ENCODE results near the gene NPEPPS. TPM values are rescaled to one million over a fixed set of nuclear protein-coding genes. Genes with fewer than 3 reads are reported as not detected.
"Not testable (repeated sequence)": the region's sequence is repeated elsewhere in the genome, so short reads cannot be mapped to it uniquely, and the experiment has no call there.

Gene NPEPPS
- total RNA-seq (75.8 and 104 TPM in 2 replicates), polyA plus RNA-seq (97.6 and 120 TPM in 2 replicates)

- not testable (repeated sequence) for H3K27me3 ChIP-seq; H3K36me3 ChIP-seq (replicated peaks; ENCODE audit: insufficient read depth, low read depth); H3K4me1 ChIP-seq (ENCODE audit: insufficient read depth); H3K9me2 ChIP-seq (replicated peaks; ENCODE audit: insufficient read depth); H3K9me3 ChIP-seq (ENCODE audit: low read depth)
- DNase-seq (ENCODE audit: low spot score) = peak; percentile 91
- H3K4me3 ChIP-seq = peak within 1 kb of the TSS; percentile 57
- peak within 1 kb of the TSS; percentile 94 for H2AFZ ChIP-seq
- peak within 1 kb of the TSS; percentile 92 for H3K27ac ChIP-seq
- H3K79me2 ChIP-seq = peaks cover 27% of the 10 kb centered on the region
- peaks cover 22% of the 10 kb centered on the region for H4K20me1 ChIP-seq (ENCODE audit: insufficient read depth, poor library complexity, severe bottlenecking)
- H3K4me2 ChIP-seq = peak within 1 kb of the TSS; percentile 74
- 60% methylated on average over 14 of the region's 60 CpGs for WGBS (ENCODE audit: low lambda C conversion rate, missing lambda C conversion rate)
Measured at GRCh38 chr17:47530557-47531232, at the start of gene NPEPPS. Gene NPEPPS, plus strand, starts transcription at chr17:47531108. Its CDS starts 193 bp downstream, at chr17:47531301.

GRCh38 chr17:47491841-47492212 is 39.1 kb upstream of the NPEPPS start:
- H3K36me3 ChIP-seq (replicated peaks; ENCODE audit: insufficient read depth, low read depth); H3K4me1 ChIP-seq (ENCODE audit: insufficient read depth); H3K9me2 ChIP-seq (replicated peaks; ENCODE audit: insufficient read depth); H3K79me2 ChIP-seq; DNase-seq (ENCODE audit: low spot score); H3K27me3 ChIP-seq; H4K20me1 ChIP-seq (ENCODE audit: insufficient read depth, poor library complexity, severe bottlenecking); H3K9me3 ChIP-seq (ENCODE audit: low read depth): not testable (repeated sequence)
- peak overlapping the region; percentile 34 for H3K4me3 ChIP-seq
- H3K4me2 ChIP-seq = peak overlapping the region; percentile 80
- H2AFZ ChIP-seq = peak overlapping the region; percentile 25
- peak overlapping the region; percentile 85 for H3K27ac ChIP-seq
- WGBS (ENCODE audit: low lambda C conversion rate, missing lambda C conversion rate) = 20% methylated on average over 15 of the region's 15 CpGs

- H3K4me3 ChIP-seq; H3K4me2 ChIP-seq; H4K20me1 ChIP-seq (ENCODE audit: insufficient read depth, poor library complexity, severe bottlenecking); H3K27me3 ChIP-seq; H3K9me3 ChIP-seq (ENCODE audit: low read depth); H3K27ac ChIP-seq; H3K36me3 ChIP-seq (replicated peaks; ENCODE audit: insufficient read depth, low read depth); H3K9me2 ChIP-seq (replicated peaks; ENCODE audit: insufficient read depth); H3K79me2 ChIP-seq; DNase-seq (ENCODE audit: low spot score); H2AFZ ChIP-seq: not testable (repeated sequence)
- 45% methylated on average over 1 of the region's 1 CpG for WGBS (ENCODE audit: low lambda C conversion rate, missing lambda C conversion rate)
- H3K4me1 ChIP-seq (ENCODE audit: insufficient read depth) = peaks cover 26% of the 10 kb centered on the region
Measured at GRCh38 chr17:47499074-47499473, 31.8 kb upstream of the NPEPPS start.

- H3K36me3 ChIP-seq (replicated peaks; ENCODE audit: insufficient read depth, low read depth); H4K20me1 ChIP-seq (ENCODE audit: insufficient read depth, poor library complexity, severe bottlenecking); H3K9me3 ChIP-seq (ENCODE audit: low read depth); H3K27ac ChIP-seq; DNase-seq (ENCODE audit: low spot score); H3K4me3 ChIP-seq; H3K27me3 ChIP-seq; H2AFZ ChIP-seq; H3K79me2 ChIP-seq; H3K4me2 ChIP-seq; H3K9me2 ChIP-seq (replicated peaks; ENCODE audit: insufficient read depth): not testable (repeated sequence)
- peaks cover 26% of the 10 kb centered on the region for H3K4me1 ChIP-seq (ENCODE audit: insufficient read depth)
- 86% methylated on average over 4 of the region's 4 CpGs for WGBS (ENCODE audit: low lambda C conversion rate, missing lambda C conversion rate)
Measured at GRCh38 chr17:47499494-47499893, 31.4 kb upstream of the NPEPPS start.

GRCh38 chr17:47500620-47501019 is 30.3 kb upstream of the NPEPPS start:
- DNase-seq (ENCODE audit: low spot score) = peak; percentile 29
- not testable (repeated sequence) for H3K4me2 ChIP-seq; H3K9me2 ChIP-seq (replicated peaks; ENCODE audit: insufficient read depth); H2AFZ ChIP-seq; H4K20me1 ChIP-seq (ENCODE audit: insufficient read depth, poor library complexity, severe bottlenecking); H3K27me3 ChIP-seq; H3K79me2 ChIP-seq; H3K4me3 ChIP-seq; H3K27ac ChIP-seq; H3K9me3 ChIP-seq (ENCODE audit: low read depth); H3K36me3 ChIP-seq (replicated peaks; ENCODE audit: insufficient read depth, low read depth)
- WGBS (ENCODE audit: low lambda C conversion rate, missing lambda C conversion rate) = 53% methylated on average over 4 of the region's 4 CpGs
- peak; percentile 50 for TF ChIP-seq CTCF (IDR thresholded peaks at IDR 0.05; ENCODE audit: poor library complexity)
- H3K4me1 ChIP-seq (ENCODE audit: insufficient read depth) = peaks cover 26% of the 10 kb centered on the region

- H3K4me3 ChIP-seq; H3K36me3 ChIP-seq (replicated peaks; ENCODE audit: insufficient read depth, low read depth); H3K9me2 ChIP-seq (replicated peaks; ENCODE audit: insufficient read depth); H3K27me3 ChIP-seq; H3K79me2 ChIP-seq; H4K20me1 ChIP-seq (ENCODE audit: insufficient read depth, poor library complexity, severe bottlenecking); H2AFZ ChIP-seq; H3K9me3 ChIP-seq (ENCODE audit: low read depth): not testable (repeated sequence)
- Histone ChIP-seq H3K4me2 (peak overlapping the region; percentile 65), H3K4me1 (ENCODE audit: insufficient read depth) (peaks cover 26% of the 10 kb centered on the region), H3K27ac (peak overlapping the region; percentile 91)
- DNase-seq (ENCODE audit: low spot score) = peak; percentile 48
- WGBS (ENCODE audit: low lambda C conversion rate, missing lambda C conversion rate) = 13% methylated on average over 8 of the region's 8 CpGs
Measured at GRCh38 chr17:47502122-47502731, 28.7 kb upstream of the NPEPPS start.

- peaks cover 26% of the 10 kb centered on the region for H3K4me1 ChIP-seq (ENCODE audit: insufficient read depth)
- peak overlapping the region; percentile 91 for H3K27ac ChIP-seq
- H3K79me2 ChIP-seq; H3K4me3 ChIP-seq; H3K36me3 ChIP-seq (replicated peaks; ENCODE audit: insufficient read depth, low read depth); H4K20me1 ChIP-seq (ENCODE audit: insufficient read depth, poor library complexity, severe bottlenecking); H3K27me3 ChIP-seq; H2AFZ ChIP-seq; H3K9me2 ChIP-seq (replicated peaks; ENCODE audit: insufficient read depth); H3K9me3 ChIP-seq (ENCODE audit: low read depth): not testable (repeated sequence)
- peak; percentile 14 for DNase-seq (ENCODE audit: low spot score)
- 43% methylated on average over 2 of the region's 2 CpGs for WGBS (ENCODE audit: low lambda C conversion rate, missing lambda C conversion rate)
- H3K4me2 ChIP-seq = peak overlapping the region; percentile 46
Measured at GRCh38 chr17:47502776-47503455, 28.0 kb upstream of the NPEPPS start.

GRCh38 chr17:47511701-47512146 is 19.2 kb upstream of the NPEPPS start:
- not testable (repeated sequence) for H3K9me3 ChIP-seq (ENCODE audit: low read depth); H3K4me2 ChIP-seq; H2AFZ ChIP-seq; H3K36me3 ChIP-seq (replicated peaks; ENCODE audit: insufficient read depth, low read depth); H3K27me3 ChIP-seq; H4K20me1 ChIP-seq (ENCODE audit: insufficient read depth, poor library complexity, severe bottlenecking); H3K79me2 ChIP-seq; H3K9me2 ChIP-seq (replicated peaks; ENCODE audit: insufficient read depth); H3K4me1 ChIP-seq (ENCODE audit: insufficient read depth); H3K4me3 ChIP-seq
- peak overlapping the region; percentile 78 for H3K27ac ChIP-seq
- WGBS (ENCODE audit: low lambda C conversion rate, missing lambda C conversion rate) = 10% methylated on average over 3 of the region's 3 CpGs
- DNase-seq (ENCODE audit: low spot score) = peak; percentile 6
